Ishikawa (cell line): Measurements from ENCODE around the gene SUDS3.

Experiments
- CEBPB ChIP-seq: IDR thresholded peaks from 2 replicates; pipeline ENCODE4 v1.6.1; 2012
- CREB1 ChIP-seq: IDR thresholded peaks from 2 replicates; pipeline ENCODE4 v1.6.1; 2012; ENCODE audit warnings: low read depth
- EGR1 ChIP-seq: IDR thresholded peaks from 2 replicates; pipeline ENCODE4 v1.6.1; 2012
- EP300 ChIP-seq: IDR thresholded peaks from 2 replicates; pipeline ENCODE4 v1.6.1; 2012; ENCODE audit warnings: borderline replicate concordance
- FOXM1 ChIP-seq: IDR thresholded peaks from 2 replicates; pipeline ENCODE4 v1.6.1; 2012; ENCODE audit warnings: low read depth, borderline replicate concordance
- MAX ChIP-seq: IDR thresholded peaks from 2 replicates; pipeline ENCODE4 v1.6.1; 2012
- NFIC ChIP-seq: IDR thresholded peaks from 2 replicates; pipeline ENCODE4 v1.6.1; 2012
- RAD21 ChIP-seq: IDR thresholded peaks from 2 replicates; pipeline ENCODE4 v1.6.1; 2012; ENCODE audit warnings: low read depth
- REST ChIP-seq: IDR thresholded peaks from 2 replicates; pipeline ENCODE4 v1.6.1; 2012; ENCODE audit warnings: low read depth, mild to moderate bottlenecking
- TAF1 ChIP-seq: IDR thresholded peaks from 2 replicates; pipeline ENCODE4 v1.6.1; 2012; ENCODE audit warnings: low read depth, mild to moderate bottlenecking
- TCF12 ChIP-seq: IDR thresholded peaks from 2 replicates; pipeline ENCODE4 v1.6.1; 2012; ENCODE audit warnings: low read depth
- TEAD4 ChIP-seq: IDR thresholded peaks from 2 replicates; pipeline ENCODE4 v1.6.1; 2012
- USF1 ChIP-seq: IDR thresholded peaks from 2 replicates; pipeline ENCODE4 v1.6.1; 2012
- YY1 ChIP-seq: IDR thresholded peaks from 2 replicates; pipeline ENCODE4 v1.6.1; 2012; ENCODE audit warnings: low read depth
- ZBTB7A ChIP-seq: IDR thresholded peaks from 2 replicates; pipeline ENCODE4 v1.6.1; 2012; ENCODE audit warnings: low read depth

SUDS3 gene

GRCh38 chr12:118373616-118374015, 2.7 kb upstream of the SUDS3 start:
- TF ChIP-seq REST (no peak), YY1 (no peak)

- no peak for TF ChIP-seq ZBTB7A
These were observed 2.1 kb upstream of the SUDS3 start for GRCh38 chr12:118374126-118374725.

- TF ChIP-seq FOXM1 (no peak), EP300 (no peak)
These were observed 1.4 kb upstream of the SUDS3 start for GRCh38 chr12:118374909-118375308.

GRCh38 chr12:118375348-118375747, 1.0 kb upstream of the SUDS3 start:
- TF ChIP-seq EGR1 (no peak), TAF1 (no peak), NFIC (no peak), USF1 (no peak), EP300 (no peak), FOXM1 (no peak), TCF12 (no peak), YY1 (no peak), CEBPB (no peak), RAD21 (no peak), TEAD4 (no peak), REST (no peak), CREB1 (no peak), MAX (no peak), ZBTB7A (no peak)

- TF ChIP-seq ZBTB7A (peak; percentile 86), CEBPB (no peak)
These were observed 897 bp downstream of the SUDS3 start for GRCh38 chr12:118377021-118377883.

GRCh38 chr12:118377884-118378470, 1.6 kb downstream of the SUDS3 start:
- TF ChIP-seq RAD21 (peak; percentile 26; the same call in 1 of the 2 replicates), TEAD4 (no peak)

GRCh38 chr12:118391424-118391823, 15.1 kb downstream of the SUDS3 start:
- no peak for TF ChIP-seq EGR1
- no peak for TF ChIP-seq CREB1
- no peak for TF ChIP-seq TEAD4
- no peak for TF ChIP-seq REST
- no peak for TF ChIP-seq USF1
- no peak for TF ChIP-seq CEBPB
- no peak for TF ChIP-seq FOXM1
- no peak for TF ChIP-seq ZBTB7A
- no peak for TF ChIP-seq YY1
- no peak for TF ChIP-seq TAF1
- no peak for TF ChIP-seq RAD21
